COR-L47 (cell line): ENCODE data around the gene SLC7A5.
"Not testable (repeated sequence)": the region's sequence is repeated elsewhere in the genome, so short reads cannot be mapped to it uniquely, and the experiment has no call there.

Experiments
- DNase-seq: peaks from one replicate; lab custom pipeline; 2025; lab: John Stamatoyannopoulos, UW

Gene SLC7A5

GRCh38 chr16:87861300-87862099, 7.8 kb downstream of the SLC7A5 start:
- not testable (repeated sequence) for DNase-seq

GRCh38 chr16:87860553-87861299, 8.6 kb downstream of the SLC7A5 start:
- no peak for DNase-seq

GRCh38 chr16:87858151-87858993, 10.9 kb downstream of the SLC7A5 start:
- DNase-seq: not testable (repeated sequence)

- no peak for DNase-seq
These were observed 12.5 kb downstream of the SLC7A5 start for GRCh38 chr16:87856791-87857228.

GRCh38 chr16:87855852-87856715, 13.2 kb downstream of the SLC7A5 start:
- DNase-seq: no peak

GRCh38 chr16:87854907-87855683, 14.2 kb downstream of the SLC7A5 start:
- no peak for DNase-seq

- no peak for DNase-seq
These were observed 15.0 kb downstream of the SLC7A5 start for GRCh38 chr16:87854053-87854906.

- DNase-seq: peak; percentile 75
These were observed 15.8 kb downstream of the SLC7A5 start for GRCh38 chr16:87853411-87854052.

GRCh38 chr16:87851601-87852000, 17.7 kb downstream of the SLC7A5 start:
- DNase-seq: no peak

GRCh38 chr16:87851141-87851587, 18.1 kb downstream of the SLC7A5 start:
- no peak for DNase-seq

GRCh38 chr16:87850009-87851006, 19.0 kb downstream of the SLC7A5 start:
- DNase-seq: peak; percentile 42

GRCh38 chr16:87849419-87850008, 19.8 kb downstream of the SLC7A5 start:
- DNase-seq: no peak

GRCh38 chr16:87848676-87849345, 20.5 kb downstream of the SLC7A5 start:
- no peak for DNase-seq

GRCh38 chr16:87847785-87848675, 21.3 kb downstream of the SLC7A5 start:
- DNase-seq: no peak

GRCh38 chr16:87847467-87847784, 21.9 kb downstream of the SLC7A5 start:
- DNase-seq: no peak
